ENCODE results near the gene DNAJB6.

GRCh38 chr7:157378390-157378789 lies 41.6 kb downstream of the DNAJB6 start:
- TF ChIP-seq CTCF (IDR thresholded peaks at IDR 0.05) (no peak), POLR2A (IDR thresholded peaks at IDR 0.05) (no peak)

All from vagina (tissue), 2 donors.